ENCODE measurements around the gene COL18A1.

COL18A1 gene

DNA sequence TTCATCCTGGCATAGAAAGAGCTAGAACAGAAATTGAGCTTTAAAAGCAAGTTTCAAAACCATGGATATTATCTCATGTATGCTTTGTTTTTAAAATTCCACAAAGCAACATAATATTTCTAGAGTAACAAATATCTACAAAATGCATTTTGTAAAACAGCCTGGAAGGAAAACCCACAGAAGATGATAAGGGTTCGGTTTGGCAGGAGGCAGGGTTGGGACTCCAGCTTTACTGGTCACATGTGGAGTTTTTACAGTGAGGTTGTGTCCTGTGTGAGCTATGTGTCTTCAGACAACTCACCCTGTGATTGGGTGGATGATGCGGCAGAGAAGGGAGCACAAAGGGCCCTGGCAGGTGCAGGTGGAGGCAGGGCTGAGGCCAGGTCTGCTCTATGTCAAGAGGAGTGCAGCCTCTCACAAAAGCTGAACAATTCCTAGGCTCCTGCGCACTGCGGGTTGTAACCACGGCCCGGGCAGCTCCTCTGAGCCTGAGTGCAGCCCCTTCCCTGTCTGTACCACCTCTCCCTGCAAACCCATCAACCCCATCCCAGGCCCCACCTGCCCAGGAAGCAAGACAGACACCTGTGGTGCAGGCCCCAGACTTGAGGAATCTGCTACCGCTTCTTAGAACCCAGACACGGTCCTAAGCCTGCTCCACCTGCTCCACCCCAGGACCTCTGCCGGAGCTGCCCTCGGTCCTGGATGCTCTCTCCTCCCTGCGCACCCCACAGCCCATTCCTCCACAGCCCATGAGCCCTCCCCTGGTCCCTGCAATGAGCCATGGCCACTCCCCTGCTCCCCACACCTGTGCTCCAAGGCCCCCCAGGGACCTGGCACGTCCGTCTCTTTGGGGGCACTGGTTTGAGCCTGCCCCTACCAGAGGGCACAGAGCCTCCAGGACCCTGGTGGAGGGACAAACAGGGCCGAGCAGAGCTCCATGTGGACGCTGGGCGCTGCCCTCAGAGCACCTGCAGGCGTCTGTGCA lies 2.8 kb upstream of the COL18A1 start:
- no peak for DNase-seq (ENCODE audit: low read depth)

DNA sequence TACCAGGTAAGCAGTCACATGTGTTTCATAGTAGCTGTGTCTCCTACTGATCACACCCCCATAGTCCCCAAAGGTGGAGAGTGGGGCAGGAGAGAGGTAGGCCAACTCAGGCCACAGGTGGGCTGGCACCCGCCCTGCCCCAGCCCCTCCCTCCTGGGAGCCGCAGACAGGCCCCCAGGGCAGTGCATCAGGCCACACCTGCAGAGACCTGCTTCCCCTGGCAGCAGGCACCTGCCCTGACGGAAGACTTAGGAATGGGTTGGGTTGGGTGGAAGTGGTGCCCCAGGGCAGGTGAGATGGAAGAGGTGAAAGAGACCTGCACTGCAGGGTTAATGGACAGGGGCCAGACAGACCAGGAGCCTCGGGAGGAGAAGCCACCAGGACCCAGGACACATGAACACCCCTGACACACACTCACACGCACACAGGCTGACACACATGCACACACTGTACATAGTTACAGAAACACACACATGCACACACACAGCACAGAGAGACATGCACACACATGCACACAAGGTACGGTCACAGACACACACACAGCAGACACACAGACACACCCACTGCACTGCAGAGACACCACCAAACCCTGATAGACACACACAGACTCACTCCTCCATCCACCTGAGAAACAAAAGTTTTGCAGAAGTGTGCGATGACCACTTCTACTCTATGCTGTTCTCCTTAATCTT lies 1.7 kb upstream of the COL18A1 start:
- DNase-seq (ENCODE audit: low read depth) = no peak

GRCh38 chr21:45403825-45404729 lies 888 bp upstream of the COL18A1 start:
- DNase-seq (ENCODE audit: low read depth) = peak; percentile 59

- no peak for DNase-seq (ENCODE audit: low read depth)
Measured at GRCh38 chr21:45405271-45405818, 380 bp downstream of the COL18A1 start.

DNA sequence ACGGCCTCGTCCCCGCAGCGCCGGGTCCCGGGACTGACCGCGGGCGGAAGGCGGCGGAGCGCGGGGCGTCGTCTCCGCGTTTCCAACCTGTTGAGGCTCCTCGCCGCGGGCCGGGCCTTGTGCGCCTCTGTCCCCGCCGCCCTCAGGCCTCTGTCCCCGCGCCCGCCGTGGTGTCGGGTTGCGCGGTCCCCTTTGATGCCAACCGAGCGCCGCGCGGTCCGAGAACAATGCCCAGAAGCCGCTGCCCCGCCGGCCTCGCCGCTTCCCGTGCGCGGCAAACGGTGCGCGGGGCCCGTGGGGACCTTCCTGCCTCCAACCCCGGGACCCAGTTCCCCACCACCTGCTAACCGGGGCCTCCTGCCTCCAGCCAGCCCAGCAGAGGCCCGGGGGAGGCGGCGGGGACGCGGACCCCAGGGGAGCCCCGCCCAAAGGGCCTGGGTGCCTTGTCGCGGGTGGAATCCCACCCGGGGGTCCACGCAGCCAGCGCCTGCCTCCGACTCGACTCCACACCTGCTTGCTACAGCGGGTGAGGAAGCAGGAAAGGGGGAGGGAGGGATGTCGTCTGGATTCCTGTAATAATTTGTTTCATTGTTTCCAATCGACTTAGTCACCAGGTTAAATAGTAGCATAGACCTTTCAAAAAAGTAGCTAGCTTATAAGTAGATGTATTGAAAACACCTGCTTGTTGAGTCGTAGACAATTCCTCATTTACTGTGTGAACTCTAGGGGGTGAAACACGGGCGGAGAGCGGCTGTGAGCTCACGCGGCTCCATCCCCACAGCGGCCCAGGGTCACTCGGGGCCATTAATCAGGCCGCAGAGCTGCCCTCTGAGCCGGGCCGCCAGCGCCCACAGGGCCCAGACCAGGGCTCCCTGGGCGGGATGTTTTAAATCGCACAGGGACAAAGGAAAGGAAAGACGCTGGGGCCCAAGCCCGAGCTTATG lies 1.1 kb downstream of the COL18A1 start:
- DNase-seq (ENCODE audit: low read depth) = no peak

- no peak for DNase-seq (ENCODE audit: low read depth)
Measured at GRCh38 chr21:45406801-45407628, 2.0 kb downstream of the COL18A1 start.

GRCh38 chr21:45407629-45408247 lies 2.8 kb downstream of the COL18A1 start:
- no peak for DNase-seq (ENCODE audit: low read depth)

DNA sequence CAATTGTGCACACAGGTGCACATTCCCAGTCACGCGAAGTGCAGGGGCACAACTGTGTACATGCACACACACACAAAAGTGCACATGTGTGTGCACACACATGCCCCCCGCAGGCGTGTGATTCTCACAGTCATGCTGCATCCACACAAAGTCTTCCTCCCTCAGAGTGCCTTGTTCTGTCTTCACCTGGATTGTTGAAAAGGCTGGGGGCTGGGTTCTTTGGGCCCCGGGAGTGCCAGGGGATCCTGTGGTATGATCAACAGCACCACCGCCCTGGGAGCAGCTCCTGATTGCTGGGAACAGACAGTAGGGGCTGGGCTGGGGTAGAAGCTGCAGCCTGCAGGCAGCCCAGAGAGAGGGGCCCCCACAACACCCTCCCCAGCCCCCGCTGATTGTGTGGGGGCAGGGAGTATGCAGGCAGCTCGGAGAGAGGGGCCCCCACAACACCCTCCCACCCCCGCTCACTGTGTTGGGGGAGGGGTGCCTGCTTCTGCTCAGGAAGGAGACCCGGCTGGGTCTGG lies 3.4 kb downstream of the COL18A1 start:
- no peak for DNase-seq (ENCODE audit: low read depth)

- DNase-seq (ENCODE audit: low read depth) = no peak
Measured at GRCh38 chr21:45408801-45409261, 3.9 kb downstream of the COL18A1 start.

DNA sequence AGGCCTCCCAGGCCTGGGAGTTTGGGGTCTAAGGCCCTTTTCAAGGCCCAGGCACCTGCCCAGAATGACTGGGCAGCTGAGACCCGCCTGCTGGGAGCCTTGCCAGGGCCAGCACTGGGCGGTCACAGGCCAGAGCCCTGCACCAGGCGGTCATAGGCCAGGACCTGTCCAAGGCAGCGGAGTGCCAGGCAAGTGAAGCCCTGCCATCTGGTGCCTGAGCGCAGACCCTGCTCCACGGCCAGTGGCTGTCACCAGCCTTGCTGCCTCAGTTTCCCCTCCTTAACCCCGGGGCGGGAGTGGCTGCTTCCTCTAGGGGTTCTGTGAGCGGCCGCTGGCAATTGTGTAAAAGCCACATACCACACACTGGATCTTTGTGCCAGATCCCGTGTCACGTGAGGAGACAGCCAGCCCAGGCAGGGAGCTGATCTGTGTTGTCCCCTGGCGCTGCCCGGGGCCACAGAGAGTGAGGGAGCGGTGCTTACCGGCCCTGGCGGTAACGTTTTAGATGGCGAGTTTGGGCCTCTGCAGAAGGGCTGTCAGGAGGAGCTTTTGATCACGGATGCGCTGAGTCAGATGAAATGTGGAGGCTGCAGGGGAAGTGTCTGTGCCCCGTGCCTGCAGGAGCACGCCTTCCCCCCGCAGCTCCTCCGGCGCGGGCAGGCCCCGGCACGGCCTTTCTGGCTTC lies 4.6 kb downstream of the COL18A1 start:
- peak; percentile 79 for DNase-seq (ENCODE audit: low read depth)

DNA sequence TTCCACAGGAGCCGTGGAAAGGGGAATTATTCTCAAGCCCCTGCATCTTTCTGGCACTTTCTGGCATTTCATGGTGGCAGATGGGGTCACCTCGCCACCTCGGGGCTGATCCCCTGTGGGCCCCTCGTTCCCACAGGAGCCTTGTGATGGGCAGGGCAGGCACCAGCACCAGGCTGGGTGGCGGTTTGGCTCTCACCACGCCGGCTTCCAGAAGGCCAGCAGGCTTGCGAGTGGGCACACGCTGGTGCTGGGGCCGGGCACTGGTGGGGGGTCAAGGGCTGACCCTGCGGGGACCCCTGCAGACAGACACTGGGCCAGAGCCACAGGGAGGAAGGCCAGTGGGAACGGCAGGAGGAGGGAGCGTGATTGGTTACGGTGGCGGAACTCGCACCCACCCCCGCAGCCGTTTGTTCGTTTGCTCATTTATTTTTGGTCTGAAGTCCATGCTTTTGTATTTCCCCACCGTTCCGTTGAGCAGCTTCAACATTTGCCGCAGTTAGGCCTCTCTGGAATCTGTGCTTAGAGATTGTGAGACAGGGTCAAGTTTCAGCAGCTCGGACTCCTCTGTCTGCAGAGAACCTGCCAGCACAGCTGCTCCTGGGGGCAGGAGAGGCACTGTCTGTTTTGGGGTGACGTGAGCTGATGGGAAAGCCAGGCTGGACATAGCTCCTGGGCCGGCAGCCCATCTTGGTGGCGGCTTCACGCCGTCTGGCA lies 5.3 kb downstream of the COL18A1 start:
- peak; percentile 76 for DNase-seq (ENCODE audit: low read depth)

DNA sequence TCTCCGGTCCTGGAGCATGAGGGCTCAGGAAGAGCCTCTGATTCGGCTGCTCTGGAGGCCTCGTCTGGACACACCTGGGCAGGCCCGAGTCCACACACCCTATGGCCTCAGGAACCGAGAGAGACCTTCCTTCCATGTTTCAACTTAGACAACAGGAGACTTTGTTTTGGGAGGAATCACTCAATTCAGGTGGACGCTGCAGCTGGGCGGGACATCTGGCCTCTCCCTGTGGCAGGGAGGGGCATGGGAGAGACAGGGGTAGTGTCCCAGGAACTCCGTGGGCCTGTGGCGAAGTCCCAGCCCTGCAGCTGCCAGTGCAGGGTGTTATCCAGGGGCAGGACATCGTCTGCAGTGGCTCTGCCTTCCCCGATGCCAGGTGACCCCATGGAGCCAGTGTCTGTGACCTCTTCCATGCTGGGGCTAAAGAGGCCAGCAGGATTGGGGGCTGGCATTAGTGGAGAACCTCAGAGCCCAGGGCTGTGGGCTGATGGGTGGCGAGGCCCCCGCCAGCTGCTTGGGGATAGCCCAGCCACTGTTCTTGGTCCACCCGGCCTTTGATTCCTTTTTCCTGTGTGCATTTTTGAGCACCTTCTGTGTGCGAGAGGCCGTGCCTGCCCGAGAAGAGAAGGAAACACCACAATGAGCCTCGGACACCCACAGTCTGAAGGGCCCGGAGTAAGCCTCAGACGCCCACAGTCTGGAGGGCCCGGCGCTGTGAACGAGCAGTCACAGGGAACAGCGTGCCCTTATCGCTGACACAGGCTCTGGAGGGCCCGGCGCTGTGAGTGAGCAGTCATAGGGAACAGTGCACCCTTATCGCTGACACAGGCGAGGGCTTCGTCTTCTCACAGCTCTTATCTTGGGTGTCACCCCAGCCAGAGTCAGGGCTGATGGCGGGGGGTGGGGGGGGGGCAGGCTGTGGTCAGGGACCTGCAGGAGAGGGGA lies 6.2 kb downstream of the COL18A1 start:
- peak; percentile 33 for DNase-seq (ENCODE audit: low read depth)

DNA sequence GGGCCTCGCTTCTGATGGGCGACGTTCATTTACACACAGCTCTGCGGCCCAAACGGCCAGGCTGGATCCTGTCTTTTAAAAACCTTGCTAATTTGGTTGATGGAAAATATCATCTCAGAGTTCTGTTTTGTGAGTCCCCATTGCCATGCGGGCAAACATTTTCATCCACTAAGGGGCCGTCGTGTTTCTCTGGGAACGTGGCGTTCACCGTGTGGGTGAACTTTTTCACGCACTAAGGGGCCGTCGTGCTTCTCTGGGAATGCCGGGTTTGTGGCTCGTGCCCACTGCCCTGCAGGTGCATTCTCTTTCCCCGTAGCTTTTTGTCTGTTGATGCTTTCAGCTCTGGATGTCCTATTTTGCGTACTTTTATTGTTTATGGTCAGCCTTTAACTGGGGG lies 6.8 kb downstream of the COL18A1 start:
- no peak for DNase-seq (ENCODE audit: low read depth)

DNA sequence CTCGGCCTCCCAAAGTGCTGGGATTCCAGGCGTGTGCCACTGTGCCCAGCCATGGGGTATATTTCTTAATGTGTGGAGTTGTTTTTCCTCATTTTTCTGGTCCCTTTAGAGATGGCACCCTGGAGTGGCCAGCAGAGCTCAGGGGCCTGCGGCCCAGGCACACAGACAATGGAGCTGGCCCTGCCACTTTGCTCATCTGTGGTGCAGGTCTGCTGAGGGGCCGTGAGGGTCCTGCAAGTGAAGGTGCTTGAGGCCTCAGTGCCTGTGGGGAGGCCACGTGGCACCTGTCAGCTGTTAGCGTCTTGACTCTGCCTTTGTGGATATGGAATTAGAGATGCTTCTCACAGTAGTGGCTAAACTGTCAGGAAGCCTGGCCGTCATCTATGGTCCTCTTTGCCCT lies 7.5 kb downstream of the COL18A1 start:
- DNase-seq (ENCODE audit: low read depth) = no peak

- no peak for DNase-seq (ENCODE audit: low read depth)
Measured at GRCh38 chr21:45412909-45413611, 8.1 kb downstream of the COL18A1 start.

DNA sequence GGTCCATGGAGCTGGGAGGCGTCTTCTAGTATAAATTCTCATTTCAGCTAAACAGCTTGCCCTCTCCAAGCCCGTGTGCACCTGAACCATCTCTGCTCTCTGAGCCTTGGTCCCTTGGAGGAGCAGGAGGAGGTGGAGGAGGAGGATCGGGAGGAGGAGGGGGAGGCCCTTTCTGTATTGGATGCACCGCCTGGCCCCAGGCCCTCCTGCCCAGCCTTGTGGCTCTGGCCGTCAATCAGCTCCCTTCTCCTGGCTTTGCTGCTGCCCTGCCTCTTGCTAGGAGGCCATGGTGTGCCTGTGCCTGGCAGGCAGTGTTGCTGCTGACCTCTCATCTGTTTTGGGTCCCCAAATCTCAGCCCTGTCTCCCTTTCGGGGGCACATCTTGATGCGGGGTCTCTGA lies 9.0 kb downstream of the COL18A1 start:
- no peak for DNase-seq (ENCODE audit: low read depth)

All from amniotic epithelial cell (primary cell).